Neural cell (in vitro differentiated cells): Measurements from ENCODE around the gene FHOD3. TPM values are rescaled to one million over a fixed set of nuclear protein-coding genes. Genes with fewer than 3 reads are reported as not detected.

Experiments
- H2AFZ ChIP-seq: fragments of 200-600, 300-800 bp; sonication (generic), shearing (Covaris generic); 2 replicates; pipeline ENCODE4 v1.6.0; 2014; ENCODE audit warnings: low read depth, mild to moderate bottlenecking, antibody characterized with exemption, low read length, moderate library complexity
- H3F3A ChIP-seq: fragments of 200-600 bp; shearing (Covaris generic); 2 replicates; pipeline ENCODE4 v1.6.1; 2016; ENCODE audit warnings: mild to moderate bottlenecking, moderate library complexity, mixed read lengths, antibody characterized with exemption, low read length; ENCODE audit not compliant: insufficient read depth, poor library complexity, severe bottlenecking
- H3K27ac ChIP-seq: fragments of 200-600, 300-800 bp; sonication (generic), shearing (Covaris generic); 2 replicates; pipeline ENCODE4 v1.5.1; 2014; ENCODE audit warnings: mild to moderate bottlenecking, low read length, moderate library complexity
- H3K27me3 ChIP-seq: fragments of 300-800, 200-600 bp; sonication (generic), shearing (Covaris generic); 2 replicates; pipeline ENCODE4 v1.6.0; 2014; ENCODE audit warnings: mild to moderate bottlenecking, low read depth, low read length, moderate library complexity; ENCODE audit not compliant: insufficient read depth
- H3K36me3 ChIP-seq: fragments of 300-800, 200-600 bp; sonication (generic), shearing (Covaris generic); 2 replicates; pipeline ENCODE4 v1.5.1; 2014; ENCODE audit warnings: mild to moderate bottlenecking, antibody characterized with exemption, low read length, moderate library complexity; ENCODE audit not compliant: insufficient read depth
- H3K4me2 ChIP-seq: fragments of 300-800, 200-600 bp; sonication (generic), shearing (Covaris generic); 2 replicates; pipeline ENCODE4 v1.6.0; 2014; ENCODE audit warnings: mild to moderate bottlenecking, low read length
- H3K4me3 ChIP-seq: fragments of 300-800, 200-600 bp; sonication (generic), shearing (Covaris generic); 2 replicates; pipeline ENCODE4 v1.5.1; 2014; ENCODE audit warnings: mild to moderate bottlenecking, low read length, moderate library complexity
- H3K79me2 ChIP-seq: fragments of 200-600 bp; shearing (Covaris generic); replicated peaks from 2 replicates; pipeline ENCODE4 v1.6.0; 2014; ENCODE audit warnings: mild to moderate bottlenecking, low read length, moderate library complexity; ENCODE audit not compliant: insufficient read depth
- H3K9ac ChIP-seq: fragments of 300-800, 200-600 bp; sonication (generic), shearing (Covaris generic); 2 replicates; pipeline ENCODE4 v1.6.1; 2016; ENCODE audit warnings: mild to moderate bottlenecking, low read length, mixed read lengths
- H3K9me2 ChIP-seq: fragments of 200-600 bp; shearing (Covaris generic); 2 replicates; pipeline ENCODE4 v1.6.1; 2016; ENCODE audit warnings: mild to moderate bottlenecking, low read length, mixed read lengths; ENCODE audit not compliant: insufficient read depth
- H3K9me3 ChIP-seq: fragments of 200-600, 300-800 bp; sonication (generic), shearing (Covaris generic); 2 replicates; pipeline ENCODE4 v1.6.1; 2016; ENCODE audit warnings: mild to moderate bottlenecking, mixed run types, low read length, moderate library complexity, mixed read lengths
- H4K20me1 ChIP-seq: fragments of 200-600 bp; shearing (Covaris generic); 2 replicates; pipeline ENCODE4 v1.6.1; 2016; ENCODE audit warnings: mild to moderate bottlenecking, mixed run types; ENCODE audit not compliant: insufficient read depth
- CTCF ChIP-seq: fragments of 450-650 bp; IDR thresholded peaks from 2 replicates; pipeline ENCODE4 v1.5.1; 2014; ENCODE audit warnings: antibody characterized with exemption, mild to moderate bottlenecking, moderate library complexity; ENCODE audit not compliant: poor library complexity, severe bottlenecking
- EP300 ChIP-seq: fragments of 450-650 bp; conservative IDR thresholded peaks from 2 replicates; pipeline ENCODE4 v1.6.1; 2014; ENCODE audit warnings: antibody characterized with exemption, mild to moderate bottlenecking, moderate library complexity; ENCODE audit not compliant: poor library complexity, severe bottlenecking
- EZH2 ChIP-seq: fragments of 200-600, 300-800 bp; shearing (Covaris generic), sonication (generic); IDR thresholded peaks from 2 replicates; pipeline ENCODE4 v1.6.1; 2014; ENCODE audit warnings: antibody characterized with exemption, low read length, borderline replicate concordance, mild to moderate bottlenecking; ENCODE audit not compliant: insufficient read depth, poor library complexity, severe bottlenecking
- MXI1 ChIP-seq: fragments of 450-650 bp; conservative IDR thresholded peaks from 2 replicates; pipeline ENCODE4 v1.6.1; 2014; ENCODE audit warnings: antibody characterized with exemption, mild to moderate bottlenecking; ENCODE audit not compliant: poor library complexity, severe bottlenecking
- POLR2AphosphoS5 ChIP-seq: IDR thresholded peaks from 2 replicates; pipeline ENCODE4 v1.6.1; 2012
- RAD21 ChIP-seq: fragments of 450-650 bp; conservative IDR thresholded peaks from 2 replicates; pipeline ENCODE4 v1.6.1; 2014; ENCODE audit warnings: antibody characterized with exemption, mild to moderate bottlenecking, moderate library complexity
- REST ChIP-seq: IDR thresholded peaks from 2 replicates; pipeline ENCODE4 v1.6.1; 2012; ENCODE audit warnings: borderline replicate concordance
- SMC3 ChIP-seq: fragments of 450-650 bp; conservative IDR thresholded peaks from 2 replicates; pipeline ENCODE4 v1.6.1; 2014; ENCODE audit warnings: antibody characterized with exemption, mild to moderate bottlenecking, moderate library complexity; ENCODE audit not compliant: poor library complexity
- TAF1 ChIP-seq: IDR thresholded peaks from 2 replicates; pipeline ENCODE4 v1.6.1; 2012; ENCODE audit warnings: low read depth
- polyA plus RNA-seq: library from polyadenylated mRNA; depleted of rRNA; stranded (reverse); fragments of >200 nt; gene quantifications from 2 replicates; pipeline ENCODE4 v1.2.3, GENCODE V29; 2014

Gene FHOD3
- polyA plus RNA-seq, 1 donor from 2014 or later: 19.4 TPM

DNA sequence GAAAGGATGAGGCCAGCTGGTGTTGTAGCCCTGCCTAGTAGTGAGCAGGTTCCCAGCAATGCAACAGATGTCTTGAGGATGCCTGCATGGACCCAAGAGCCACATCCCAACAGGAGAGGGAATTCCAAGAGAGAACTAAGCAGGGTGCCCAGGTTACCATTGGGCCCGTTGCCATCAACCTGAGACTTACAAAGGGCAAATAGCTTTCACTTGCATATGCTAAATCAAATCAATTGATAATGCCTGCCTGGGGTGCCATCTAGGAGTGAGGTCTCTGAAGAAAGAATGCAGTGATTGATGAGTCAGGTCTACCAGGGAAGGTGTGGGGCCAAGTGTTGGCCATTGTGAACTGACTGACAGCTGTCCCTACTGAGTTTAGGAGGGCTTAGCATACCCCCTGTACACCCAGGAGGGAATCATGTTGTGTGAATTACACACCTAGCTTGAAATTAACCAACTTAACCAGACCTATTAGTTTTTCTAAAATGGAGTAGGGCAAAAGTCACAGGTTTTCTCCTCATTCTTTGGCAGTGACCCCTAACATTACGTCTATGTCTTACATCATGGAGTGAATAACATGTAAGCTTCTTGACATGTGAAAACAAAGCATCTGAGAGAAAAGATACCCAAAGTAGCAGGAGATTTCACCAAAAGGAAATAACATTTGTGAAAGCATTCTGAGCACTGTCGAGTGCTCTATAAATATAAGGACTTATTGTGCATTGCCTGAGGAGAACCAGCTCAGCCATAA is 32.3 kb downstream of the FHOD3 start:
- Histone ChIP-seq H3K9ac (no peak overlapping the region), H3K27me3 (no peaks in the 10 kb centered on the region), H3K27ac (no peak overlapping the region), H3K9me3 (no peaks in the 10 kb centered on the region), H3F3A (no peaks in the 10 kb centered on the region), H4K20me1 (no peaks in the 10 kb centered on the region), H3K9me2 (no peaks in the 10 kb centered on the region), H3K4me3 (no peak overlapping the region), H3K4me2 (no peak overlapping the region), H2AFZ (no peak overlapping the region), H3K36me3 (no peaks in the 10 kb centered on the region), H3K79me2 (peaks cover 25% of the 10 kb centered on the region)
- TF ChIP-seq EZH2 (no peak), MXI1 (no peak), RAD21 (no peak), TAF1 (no peak), SMC3 (no peak), POLR2AphosphoS5 (no peak), EP300 (no peak), REST (no peak), CTCF (no peak)

- no peaks in the 10 kb centered on the region for H3K36me3 ChIP-seq
- no peak overlapping the region for H3K4me3 ChIP-seq
- no peaks in the 10 kb centered on the region for H3F3A ChIP-seq
- TF ChIP-seq MXI1 (no peak), SMC3 (no peak), POLR2AphosphoS5 (no peak), RAD21 (no peak), EZH2 (no peak), EP300 (no peak), REST (no peak), TAF1 (no peak), CTCF (no peak)
- H3K27me3 ChIP-seq: no peaks in the 10 kb centered on the region
- no peak overlapping the region for H3K27ac ChIP-seq
- no peaks in the 10 kb centered on the region for H3K9me3 ChIP-seq
- H3K9ac ChIP-seq: no peak overlapping the region
- H2AFZ ChIP-seq: no peak overlapping the region
- peaks cover 22% of the 10 kb centered on the region for H3K79me2 ChIP-seq
- no peaks in the 10 kb centered on the region for H3K9me2 ChIP-seq
- no peaks in the 10 kb centered on the region for H4K20me1 ChIP-seq
- H3K4me2 ChIP-seq: no peak overlapping the region
These were observed 33.0 kb downstream of the FHOD3 start for GRCh38 chr18:36330435-36331052.
